Measurements from ENCODE around the gene THUMPD2.

Gene THUMPD2

GRCh38 chr2:39715822-39716221 is 63.2 kb downstream of the THUMPD2 start:
- DNase-seq = no peak

GRCh38 chr2:39715095-39715494 is 64.0 kb downstream of the THUMPD2 start:
- no peak for DNase-seq

- no peak for DNase-seq
These were observed 66.1 kb downstream of the THUMPD2 start for GRCh38 chr2:39712953-39713352.

- no peak for DNase-seq
These were observed 68.3 kb downstream of the THUMPD2 start for GRCh38 chr2:39710807-39711206.

- DNase-seq = no peak
These were observed 71.1 kb downstream of the THUMPD2 start for GRCh38 chr2:39708003-39708402.

GRCh38 chr2:39706945-39707344 is 72.1 kb downstream of the THUMPD2 start:
- DNase-seq = no peak

GRCh38 chr2:39706312-39706711 is 72.7 kb downstream of the THUMPD2 start:
- DNase-seq = no peak

GRCh38 chr2:39705638-39706037 is 73.4 kb downstream of the THUMPD2 start:
- no peak for DNase-seq

GRCh38 chr2:39704540-39704939 is 74.5 kb downstream of the THUMPD2 start:
- no peak for DNase-seq

GRCh38 chr2:39703181-39703872 is 75.7 kb downstream of the THUMPD2 start:
- DNase-seq = no peak

- no peak for DNase-seq
These were observed 77.9 kb downstream of the THUMPD2 start for GRCh38 chr2:39701137-39701536.

GRCh38 chr2:39697454-39697853 is 81.6 kb downstream of the THUMPD2 start:
- DNase-seq = no peak

- DNase-seq = peak; percentile 7 to 22
These were observed 82.2 kb downstream of the THUMPD2 start for GRCh38 chr2:39696838-39697237.

GRCh38 chr2:39696101-39696553 is 82.9 kb downstream of the THUMPD2 start:
- DNase-seq = no peak

GRCh38 chr2:39693245-39693644 is 85.8 kb downstream of the THUMPD2 start:
- no peak for DNase-seq

- no peak for DNase-seq
These were observed 89.2 kb downstream of the THUMPD2 start for GRCh38 chr2:39689876-39690275.

- DNase-seq = no peak
These were observed 89.7 kb downstream of the THUMPD2 start for GRCh38 chr2:39689272-39689841.

GRCh38 chr2:39688181-39688580 is 90.9 kb downstream of the THUMPD2 start:
- no peak for DNase-seq

- no peak for DNase-seq
These were observed 92.6 kb downstream of the THUMPD2 start for GRCh38 chr2:39686456-39686855.

All from AML-193 (cell line).